K562 (cell line): ENCODE measurements around the gene SPDYE18.
"Not testable (repeated sequence)": the region's sequence is repeated elsewhere in the genome, so short reads cannot be mapped to it uniquely, and the experiment has no call there.

Source experiments
- ZBTB17 ChIP-seq: fragments of 450-650 bp; formaldehyde crosslinking; IDR thresholded peaks from 2 replicates; pipeline ENCODE4 v1.4.0; 2020; ENCODE audit warnings: mild to moderate bottlenecking
- TF ChIP-seq, protein P1 (sequence below), 2 experiments: fragments of 450-650 bp; formaldehyde crosslinking in 1 of 2; IDR thresholded peaks; 2 replicates each; pipeline versions ENCODE4 v1.4.0 to v1.6.1; 2014 to 2020; ENCODE audit warnings: mild to moderate bottlenecking in 2 of 2, borderline replicate concordance in 1 of 2, low read depth in 1 of 2

- TF ChIP-seq ZBTB17 (CRISPR knock-in tag), result not testable (repeated sequence)
- TF ChIP-seq, protein P1, sequence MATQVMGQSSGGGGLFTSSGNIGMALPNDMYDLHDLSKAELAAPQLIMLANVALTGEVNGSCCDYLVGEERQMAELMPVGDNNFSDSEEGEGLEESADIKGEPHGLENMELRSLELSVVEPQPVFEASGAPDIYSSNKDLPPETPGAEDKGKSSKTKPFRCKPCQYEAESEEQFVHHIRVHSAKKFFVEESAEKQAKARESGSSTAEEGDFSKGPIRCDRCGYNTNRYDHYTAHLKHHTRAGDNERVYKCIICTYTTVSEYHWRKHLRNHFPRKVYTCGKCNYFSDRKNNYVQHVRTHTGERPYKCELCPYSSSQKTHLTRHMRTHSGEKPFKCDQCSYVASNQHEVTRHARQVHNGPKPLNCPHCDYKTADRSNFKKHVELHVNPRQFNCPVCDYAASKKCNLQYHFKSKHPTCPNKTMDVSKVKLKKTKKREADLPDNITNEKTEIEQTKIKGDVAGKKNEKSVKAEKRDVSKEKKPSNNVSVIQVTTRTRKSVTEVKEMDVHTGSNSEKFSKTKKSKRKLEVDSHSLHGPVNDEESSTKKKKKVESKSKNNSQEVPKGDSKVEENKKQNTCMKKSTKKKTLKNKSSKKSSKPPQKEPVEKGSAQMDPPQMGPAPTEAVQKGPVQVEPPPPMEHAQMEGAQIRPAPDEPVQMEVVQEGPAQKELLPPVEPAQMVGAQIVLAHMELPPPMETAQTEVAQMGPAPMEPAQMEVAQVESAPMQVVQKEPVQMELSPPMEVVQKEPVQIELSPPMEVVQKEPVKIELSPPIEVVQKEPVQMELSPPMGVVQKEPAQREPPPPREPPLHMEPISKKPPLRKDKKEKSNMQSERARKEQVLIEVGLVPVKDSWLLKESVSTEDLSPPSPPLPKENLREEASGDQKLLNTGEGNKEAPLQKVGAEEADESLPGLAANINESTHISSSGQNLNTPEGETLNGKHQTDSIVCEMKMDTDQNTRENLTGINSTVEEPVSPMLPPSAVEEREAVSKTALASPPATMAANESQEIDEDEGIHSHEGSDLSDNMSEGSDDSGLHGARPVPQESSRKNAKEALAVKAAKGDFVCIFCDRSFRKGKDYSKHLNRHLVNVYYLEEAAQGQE (IDR thresholded peaks at IDR 0.05; ENCODE audit: borderline replicate concordance), result not testable (repeated sequence)
- TF ChIP-seq, protein P1 (CRISPR knock-in tag; IDR thresholded peaks at IDR 0.05; ENCODE audit: low read depth), result not testable (repeated sequence)
These were observed 45.3 kb upstream of the SPDYE18 start for GRCh38 chr7:77107659-77108058.
